Activated gamma-delta T cell treated with anti-CD3 and anti-CD28 coated beads, Interleukin-2, amount 50 U/mL, for 16 hours (primary cell): ENCODE results near the gene RRBP1.

ENCODE experiments used
- DNase-seq: peaks from one replicate; pipeline ENCODE4 v3.0.0-alpha.2; 2020; ENCODE audit warnings: low read depth

The RRBP1 gene

GRCh38 chr20:17636523-17637412 lies 45.3 kb downstream of the RRBP1 start:
- no peak for DNase-seq

GRCh38 chr20:17635332-17636244 lies 46.5 kb downstream of the RRBP1 start:
- no peak for DNase-seq

GRCh38 chr20:17634661-17635331 lies 47.2 kb downstream of the RRBP1 start:
- no peak for DNase-seq

DNA sequence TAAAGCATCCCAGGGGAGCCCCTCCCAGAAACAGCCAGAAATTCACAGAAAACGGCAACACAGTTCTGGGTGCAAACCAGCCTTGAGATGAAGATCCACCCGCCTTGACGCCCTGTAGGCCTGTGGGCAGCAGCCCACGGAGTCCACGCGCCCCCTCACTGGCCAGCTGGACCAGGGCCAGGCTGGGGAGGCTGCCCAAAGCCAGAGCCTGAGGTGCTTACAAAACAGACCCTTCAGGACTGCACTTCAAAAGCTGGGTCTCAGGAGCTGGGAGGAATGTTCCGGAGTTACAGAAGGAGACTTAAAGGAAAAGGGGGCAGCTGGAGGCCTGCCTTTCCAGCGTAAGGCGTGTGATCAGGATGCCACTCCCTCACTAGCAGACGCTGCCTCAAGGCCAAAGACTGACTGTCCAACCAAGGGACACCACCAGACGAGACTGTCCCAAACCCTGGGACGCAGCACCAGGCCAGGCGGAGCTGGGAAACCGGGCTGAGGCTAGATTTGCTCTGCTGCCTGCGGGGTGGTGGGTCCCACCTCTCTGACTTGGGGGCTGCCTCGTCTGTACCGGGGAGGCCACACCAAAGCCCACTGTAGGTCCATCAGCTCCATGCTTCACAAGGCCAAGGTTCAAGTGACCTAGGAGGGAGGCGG lies 48.1 kb downstream of the RRBP1 start:
- DNase-seq = no peak

- no peak for DNase-seq
Measured at GRCh38 chr20:17633221-17633849, 48.7 kb downstream of the RRBP1 start.

GRCh38 chr20:17631576-17632319 lies 50.3 kb downstream of the RRBP1 start:
- no peak for DNase-seq

GRCh38 chr20:17630806-17631195 lies 51.2 kb downstream of the RRBP1 start:
- no peak for DNase-seq

- DNase-seq = no peak
Measured at GRCh38 chr20:17630151-17630805, 51.8 kb downstream of the RRBP1 start.

GRCh38 chr20:17629678-17630089 lies 52.4 kb downstream of the RRBP1 start:
- no peak for DNase-seq

GRCh38 chr20:17629025-17629424 lies 53.0 kb downstream of the RRBP1 start:
- DNase-seq = no peak

DNA sequence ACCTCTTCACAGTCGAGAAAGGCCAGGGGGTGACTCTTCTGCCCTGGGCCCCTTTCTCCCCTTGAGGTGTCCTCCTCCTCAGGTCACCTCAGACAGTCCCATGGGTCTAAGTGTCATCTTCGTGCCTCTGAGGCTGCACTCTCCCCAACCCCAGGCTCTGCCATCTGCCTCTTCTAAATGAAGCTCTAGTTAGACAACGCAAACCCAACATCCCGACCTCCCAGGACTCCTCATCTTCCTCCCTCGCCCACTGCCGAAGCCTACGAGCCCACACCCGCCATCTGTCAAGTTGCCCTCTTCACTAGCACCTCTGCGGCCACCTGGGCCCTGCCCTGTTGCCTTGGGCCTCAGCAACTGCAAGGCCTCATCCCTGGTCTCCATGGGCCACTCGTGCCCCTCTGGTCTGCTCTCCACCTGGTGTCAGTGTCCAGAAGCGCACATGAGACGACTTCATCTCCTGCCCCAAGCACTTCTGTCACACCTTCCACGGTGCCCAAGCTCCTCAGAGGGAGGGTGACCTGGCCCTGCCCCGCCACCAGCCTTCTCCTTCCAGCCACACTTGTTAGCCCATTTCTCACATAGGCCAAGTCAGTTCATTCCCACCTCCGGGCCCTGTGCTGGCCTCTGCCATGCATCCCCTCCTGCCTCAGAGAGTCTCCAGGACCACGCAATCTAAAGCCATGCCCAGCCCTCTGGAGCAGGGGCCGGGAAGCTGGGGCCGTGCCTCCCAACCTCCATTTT lies 53.8 kb downstream of the RRBP1 start:
- no peak for DNase-seq

- no peak for DNase-seq
Measured at GRCh38 chr20:17627101-17627955, 54.7 kb downstream of the RRBP1 start.

- DNase-seq = no peak
Measured at GRCh38 chr20:17626217-17627007, 55.6 kb downstream of the RRBP1 start.

- DNase-seq = no peak
Measured at GRCh38 chr20:17625246-17626051, 56.6 kb downstream of the RRBP1 start.

GRCh38 chr20:17624551-17625245 lies 57.3 kb downstream of the RRBP1 start:
- DNase-seq = no peak

DNA sequence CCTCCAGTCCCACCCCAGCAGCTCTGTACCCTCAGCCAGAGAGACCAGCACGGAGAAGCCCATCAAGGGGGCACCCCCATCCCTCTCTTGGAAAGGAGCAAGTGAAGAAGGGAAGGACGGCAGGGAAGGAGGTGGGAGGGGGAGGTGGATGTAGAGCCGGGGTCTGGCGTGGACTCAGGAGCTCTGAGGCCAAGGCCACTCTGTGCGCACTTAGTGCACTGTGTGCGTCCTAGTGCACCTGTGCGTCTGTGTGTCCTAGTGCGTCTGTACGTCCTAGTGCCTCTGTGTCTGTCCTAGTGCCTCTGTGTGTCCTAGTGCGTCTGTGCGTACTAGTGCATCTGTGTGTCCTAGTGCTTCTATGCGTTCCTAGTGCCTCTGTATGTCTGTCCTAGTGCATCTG lies 58.0 kb downstream of the RRBP1 start:
- DNase-seq = no peak
